GM19467 (cell line): Measurements from ENCODE around the gene RET.

Experiments
- ATAC-seq: cut with Tn5 transposase; IDR thresholded peaks from one replicate; pipeline ENCODE4 v1.9.1; 2021; ENCODE audit warnings: mild to moderate bottlenecking, moderate library complexity; ENCODE audit not compliant: unreplicated experiment

The RET gene

GRCh38 chr10:43061331-43061730, 15.5 kb upstream of the RET start:
- no peak for ATAC-seq

GRCh38 chr10:43061760-43062159, 15.1 kb upstream of the RET start:
- ATAC-seq, result no peak

- ATAC-seq, result no peak
Observed at GRCh38 chr10:43062402-43063160, 14.3 kb upstream of the RET start.

GRCh38 chr10:43064331-43065075, 12.4 kb upstream of the RET start:
- ATAC-seq, result no peak

- no peak for ATAC-seq
Observed at GRCh38 chr10:43065234-43065633, 11.6 kb upstream of the RET start.

GRCh38 chr10:43065761-43066160, 11.1 kb upstream of the RET start:
- no peak for ATAC-seq

GRCh38 chr10:43066481-43066880, 10.4 kb upstream of the RET start:
- ATAC-seq, result no peak

- ATAC-seq, result no peak
Observed at GRCh38 chr10:43067391-43068135, 9.3 kb upstream of the RET start.

GRCh38 chr10:43068136-43068395, 8.8 kb upstream of the RET start:
- ATAC-seq, result no peak

- no peak for ATAC-seq
Observed at GRCh38 chr10:43068471-43069210, 8.2 kb upstream of the RET start.

- ATAC-seq, result no peak
Observed at GRCh38 chr10:43069211-43069515, 7.7 kb upstream of the RET start.

- no peak for ATAC-seq
Observed at GRCh38 chr10:43069579-43069978, 7.3 kb upstream of the RET start.

GRCh38 chr10:43070121-43071085, 6.5 kb upstream of the RET start:
- no peak for ATAC-seq

- ATAC-seq, result no peak
Observed at GRCh38 chr10:43071865-43072650, 4.8 kb upstream of the RET start.

- ATAC-seq, result no peak
Observed at GRCh38 chr10:43073191-43073590, 3.7 kb upstream of the RET start.

GRCh38 chr10:43073721-43074120, 3.1 kb upstream of the RET start:
- no peak for ATAC-seq

GRCh38 chr10:43074409-43074808, 2.5 kb upstream of the RET start:
- no peak for ATAC-seq

- no peak for ATAC-seq
Observed at GRCh38 chr10:43074827-43075611, 1.9 kb upstream of the RET start.

GRCh38 chr10:43075612-43076003, 1.3 kb upstream of the RET start:
- ATAC-seq, result no peak
